HCT116 (cell line): ENCODE data around the gene CACNA1A. TPM values are rescaled to one million over a fixed set of nuclear protein-coding genes. Genes with fewer than 3 reads are reported as not detected.

Experiments
- ATAC-seq: fragments of 200-7000 bp; cut with Tn5 transposase; 2 replicates; pipeline ENCODE4 v1.9.1; 2020; ENCODE audit warnings: mild to moderate bottlenecking, moderate library complexity
- BruUV-seq: library from RNA; stranded (reverse); fragments of 400-500 nt; replicated peaks from 2 replicates; lab custom pipeline; 2021; lab: Mats Ljungman, UMichigan
- CTCF ChIA-PET: fragments of 300-600 bp; sonication (Branson Sonifier 250); formaldehyde crosslinking; loops from one replicate; lab custom pipeline; 2021; ENCODE audit warnings: antibody characterized with exemption; lab: Charles Lee
- POLR2A ChIA-PET: fragments of 300-600, 350-600 bp; sonication (Branson Sonifier 250); formaldehyde crosslinking; loops from one replicate; lab custom pipeline; 2021; ENCODE audit warnings: antibody characterized with exemption; lab: Charles Lee
- RAD21 ChIA-PET, 2 experiments: fragments of 300-600 bp; sonication (Branson Sonifier 250); formaldehyde crosslinking; loops; one replicate each; lab custom pipeline; 2023; ENCODE audit warnings: low total read pairs in 2 of 2; ENCODE audit not compliant: uncharacterized antibody in 2 of 2, unreplicated experiment in 2 of 2, low non-redundant PET in 1 of 2; lab: Charles Lee
- DNase-seq: peaks from one replicate; pipeline ENCODE4 v3.0.0-alpha.2; 2010; ENCODE audit warnings: low read depth, low spot score
- H2AFZ ChIP-seq: fragments of 200-600 bp; shearing (Covaris generic), sonication (generic); 2 replicates; pipeline ENCODE4 v1.6.1; 2017; ENCODE audit warnings: low read depth, mixed run types, mixed read lengths, antibody characterized with exemption, low read length; ENCODE audit not compliant: poor library complexity, severe bottlenecking
- H3K27ac ChIP-seq: 2 replicates; pipeline ENCODE4 v1.5.1; 2012; ENCODE audit warnings: low read depth, low read length
- H3K27me3 ChIP-seq: fragments of 200-600 bp; sonication (generic); 2 replicates; pipeline ENCODE4 v1.6.1; 2016; ENCODE audit warnings: mixed run types, low read length, mixed read lengths; ENCODE audit not compliant: insufficient read depth
- H3K36me3 ChIP-seq, 2 experiments: fragments of 200-500 bp in 1 of 2; fragments of 200-600 bp in 1 of 2; sonication (Bioruptor generic) in 1 of 2; sonication (generic) in 1 of 2; 2 replicates each; pipeline versions ENCODE4 v1.5.1 to v1.6.1; 2014 to 2016; ENCODE audit warnings: low read length in 2 of 2, inconsistent platforms in 1 of 2, mixed read lengths in 1 of 2, mixed run types in 1 of 2; ENCODE audit not compliant: insufficient read depth in 2 of 2, control insufficient read depth in 1 of 2
- H3K4me1 ChIP-seq, 2 experiments: fragments of 200-600 bp in 1 of 2; sonication (generic) in 1 of 2; 2 replicates each; pipeline versions ENCODE4 v1.5.1 to v1.6.1; 2012 to 2017; ENCODE audit warnings: low read length in 2 of 2, inconsistent platforms in 1 of 2, mild to moderate bottlenecking in 1 of 2, mixed read lengths in 1 of 2, mixed run types in 1 of 2, moderate library complexity in 1 of 2; ENCODE audit not compliant: insufficient read depth in 2 of 2, control insufficient read depth in 1 of 2
- H3K4me2 ChIP-seq: fragments of 200-600 bp; sonication (generic); 2 replicates; pipeline ENCODE4 v1.6.1; 2017; ENCODE audit warnings: mixed run types, low read length, mixed read lengths
- H3K4me3 ChIP-seq, 2 experiments: fragments of 200-600 bp in 1 of 2; sonication (generic) in 1 of 2; replicated peaks in 1 of 2; 2 replicates each; pipeline ENCODE4 v1.5.1; 2011 to 2016; ENCODE audit warnings: low read length in 2 of 2, control low read depth in 1 of 2, low read depth in 1 of 2, mild to moderate bottlenecking in 1 of 2, mixed read lengths in 1 of 2, mixed run types in 1 of 2
- H3K79me2 ChIP-seq: fragments of 200-600 bp; sonication (generic); 2 replicates; pipeline ENCODE4 v1.6.1; 2017; ENCODE audit warnings: mild to moderate bottlenecking, mixed run types, low read length, moderate library complexity, mixed read lengths; ENCODE audit not compliant: insufficient read depth
- H3K9ac ChIP-seq: fragments of 200-600 bp; sonication (generic); 2 replicates; pipeline ENCODE4 v1.6.1; 2016; ENCODE audit warnings: low read length, mixed read lengths
- H3K9me2 ChIP-seq: fragments of 200-600 bp; sonication (generic), shearing (Covaris generic); 2 replicates; pipeline ENCODE4 v1.6.1; 2017; ENCODE audit warnings: mixed run types, mild to moderate bottlenecking, moderate library complexity; ENCODE audit not compliant: insufficient read depth
- H3K9me3 ChIP-seq, 2 experiments: fragments of 200-500 bp in 1 of 2; fragments of 200-600 bp in 1 of 2; sonication (Bioruptor generic) in 1 of 2; sonication (generic) in 1 of 2; 2 replicates each; pipeline ENCODE4 v1.6.1; 2014 to 2017; ENCODE audit warnings: low read length in 2 of 2, mixed read lengths in 2 of 2, inconsistent platforms in 1 of 2, low read depth in 1 of 2, mild to moderate bottlenecking in 1 of 2, mixed run types in 1 of 2, moderate library complexity in 1 of 2; ENCODE audit not compliant: control insufficient read depth in 1 of 2, insufficient read depth in 1 of 2
- H4K20me1 ChIP-seq: fragments of 200-600 bp; sonication (generic), shearing (Covaris generic); 2 replicates; pipeline ENCODE4 v1.6.1; 2017; ENCODE audit warnings: mixed run types, mild to moderate bottlenecking, moderate library complexity; ENCODE audit not compliant: insufficient read depth
- ATF3 ChIP-seq: IDR thresholded peaks from 2 replicates; pipeline ENCODE4 v1.6.1; 2012
- CEBPB ChIP-seq: IDR thresholded peaks from 2 replicates; pipeline ENCODE4 v1.6.1; 2012; ENCODE audit warnings: low read depth
- ELF1 ChIP-seq: IDR thresholded peaks from 2 replicates; pipeline ENCODE4 v1.6.1; 2012; ENCODE audit warnings: low read depth, borderline replicate concordance
- POLR2AphosphoS5 ChIP-seq: IDR thresholded peaks from 2 replicates; pipeline ENCODE4 v1.6.1; 2011; ENCODE audit warnings: mild to moderate bottlenecking, low read depth, low read length, moderate library complexity
- SRF ChIP-seq: IDR thresholded peaks from 2 replicates; pipeline ENCODE4 v1.6.1; 2012; ENCODE audit warnings: low read depth
- intact Hi-C: fragments of 100-400 bp; cut with micrococcal nuclease; formaldehyde crosslinking; loops from 2 replicates; pipeline ENCODE4 v1.10.0; 2022
- total RNA-seq: library from RNA; stranded (reverse); gene quantifications from one replicate; pipeline ENCODE4 v1.2.1, GENCODE V29; 2021; ENCODE audit not compliant: unreplicated experiment
- TF ChIP-seq, protein P1 (sequence below): IDR thresholded peaks from 2 replicates; pipeline ENCODE4 v1.6.1; 2011; ENCODE audit warnings: mild to moderate bottlenecking, low read length, moderate library complexity; ENCODE audit not compliant: insufficient replicate concordance; ENCODE audit errors: extremely low read depth

Gene CACNA1A
- total RNA-seq, 1 experiment from 2014 or later = 7.5 TPM

DNA sequence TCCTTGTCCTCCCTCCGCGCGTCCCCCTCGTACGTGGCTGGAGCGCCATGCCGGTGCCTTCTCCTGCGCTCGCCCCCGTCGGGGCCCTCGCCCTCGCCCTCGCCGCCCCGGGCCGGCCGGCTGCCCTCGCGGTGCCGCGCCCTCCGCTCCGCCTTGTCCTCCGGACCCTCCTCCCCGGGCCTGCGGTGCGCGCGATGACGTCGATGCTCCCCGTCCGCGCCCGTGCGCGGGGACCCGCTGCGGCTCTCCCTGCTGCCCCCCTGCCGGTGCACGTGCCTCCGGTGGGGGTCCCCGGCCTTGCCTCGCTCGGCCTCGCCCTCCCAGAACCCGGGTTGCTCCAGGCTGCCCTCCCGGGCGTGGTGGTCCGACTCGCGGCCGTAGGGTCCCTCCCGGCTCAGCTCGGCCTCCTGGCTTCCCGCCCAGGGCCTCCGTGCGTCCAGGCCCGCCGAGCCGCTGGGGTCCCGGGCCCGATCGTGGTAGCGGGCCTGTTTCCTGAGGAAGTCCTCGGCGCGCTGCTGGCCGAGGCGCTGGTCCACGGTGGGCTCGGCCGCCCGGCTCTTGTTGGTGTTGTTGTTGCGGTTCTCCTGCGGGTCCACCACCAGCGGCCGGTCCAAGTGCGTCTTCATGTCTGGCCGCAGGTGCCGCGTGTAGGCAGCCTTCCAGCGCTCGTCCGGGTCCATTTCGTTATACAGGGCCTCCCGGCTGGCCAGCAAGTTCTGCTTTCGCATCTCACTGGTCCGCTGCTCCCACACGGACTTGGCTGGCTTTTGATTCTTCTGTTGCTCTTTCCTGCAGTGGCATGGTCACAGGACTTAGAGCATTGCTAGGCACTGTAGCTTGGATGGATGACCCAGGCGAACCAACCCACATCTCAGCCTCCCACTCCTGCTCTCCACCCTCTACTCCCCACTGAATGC, 207.5 kb downstream of the CACNA1A start:
- ChIA-PET POLR2A (no interaction called here), RAD21 (no interaction called here), CTCF (no interaction called here)
- DNase-seq (no peak), ATAC-seq (no peak)
- Histone ChIP-seq H3K9ac (no peak overlapping the region), H3K4me3 (no peak overlapping the region), H3K27ac (no peak overlapping the region), H3K79me2 (no peaks in the 10 kb centered on the region), H3K36me3 (no peaks in the 10 kb centered on the region), H4K20me1 (no peaks in the 10 kb centered on the region), H3K9me2 (no peaks in the 10 kb centered on the region), H3K4me2 (no peak overlapping the region), H3K4me1 (peaks cover 0 to 6% of the 10 kb centered on the region in 2 experiments; a peak in 1 of 4 replicates), H2AFZ (no peak overlapping the region), H3K27me3 (no peaks in the 10 kb centered on the region), H3K9me3 (no peaks in the 10 kb centered on the region)
- TF ChIP-seq ELF1 (no peak), POLR2AphosphoS5 (no peak), CEBPB (no peak), ATF3 (no peak), SRF (no peak)
- TF ChIP-seq, protein P1, sequence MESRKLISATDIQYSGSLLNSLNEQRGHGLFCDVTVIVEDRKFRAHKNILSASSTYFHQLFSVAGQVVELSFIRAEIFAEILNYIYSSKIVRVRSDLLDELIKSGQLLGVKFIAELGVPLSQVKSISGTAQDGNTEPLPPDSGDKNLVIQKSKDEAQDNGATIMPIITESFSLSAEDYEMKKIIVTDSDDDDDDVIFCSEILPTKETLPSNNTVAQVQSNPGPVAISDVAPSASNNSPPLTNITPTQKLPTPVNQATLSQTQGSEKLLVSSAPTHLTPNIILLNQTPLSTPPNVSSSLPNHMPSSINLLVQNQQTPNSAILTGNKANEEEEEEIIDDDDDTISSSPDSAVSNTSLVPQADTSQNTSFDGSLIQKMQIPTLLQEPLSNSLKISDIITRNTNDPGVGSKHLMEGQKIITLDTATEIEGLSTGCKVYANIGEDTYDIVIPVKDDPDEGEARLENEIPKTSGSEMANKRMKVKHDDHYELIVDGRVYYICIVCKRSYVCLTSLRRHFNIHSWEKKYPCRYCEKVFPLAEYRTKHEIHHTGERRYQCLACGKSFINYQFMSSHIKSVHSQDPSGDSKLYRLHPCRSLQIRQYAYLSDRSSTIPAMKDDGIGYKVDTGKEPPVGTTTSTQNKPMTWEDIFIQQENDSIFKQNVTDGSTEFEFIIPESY = no peak
- intact Hi-C loops = no loop called here
- BruUV-seq = no TSS peak
